ENCODE measurements around the gene CIAO1.

DNA sequence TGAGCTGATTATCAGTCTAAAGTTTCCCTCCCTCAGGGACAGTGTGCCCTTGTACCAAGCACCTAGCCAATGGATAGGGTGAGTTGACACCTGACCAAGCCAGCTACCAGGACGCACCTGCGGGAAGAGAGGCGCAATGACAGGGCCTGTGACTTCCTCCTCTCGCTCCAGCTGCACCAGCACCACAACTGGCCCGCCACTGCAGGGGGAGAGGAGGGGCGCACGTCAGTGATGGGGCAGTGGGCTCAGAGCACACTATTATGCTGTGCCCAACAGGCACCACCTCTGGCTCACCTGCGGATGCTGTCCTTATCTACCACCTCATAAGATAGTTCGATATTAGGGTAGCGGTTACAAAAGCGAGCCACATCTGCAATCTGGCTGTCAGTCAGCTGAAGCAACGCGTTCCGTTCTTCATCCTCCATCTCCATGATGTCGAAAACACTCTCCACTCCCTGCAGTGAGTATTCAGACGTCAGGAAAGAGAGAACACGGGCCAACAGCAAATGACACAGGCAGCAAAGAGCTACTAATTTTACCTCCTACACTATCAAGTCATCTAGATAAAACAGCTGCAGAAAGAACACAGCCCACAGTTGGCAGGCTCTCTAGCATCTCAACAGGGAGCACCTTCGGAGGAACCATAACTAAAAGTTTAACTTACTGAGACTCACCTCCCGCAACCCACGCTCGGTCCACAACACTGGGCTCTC is 10.9 kb downstream of the CIAO1 start:
- TF ChIP-seq RARB (CRISPR knock-in tag; IDR thresholded peaks at IDR 0.05): no peak
- TF ChIP-seq ZFP30 (CRISPR knock-in tag; IDR thresholded peaks at IDR 0.05): no peak
